HG03457 (cell line): ENCODE measurements around the gene CNPY4.

Experiments
- ATAC-seq: cut with Tn5 transposase; IDR thresholded peaks from one replicate; pipeline ENCODE4 v1.9.1; 2021; ENCODE audit warnings: moderate number of reproducible peaks; ENCODE audit not compliant: unreplicated experiment

Gene CNPY4

DNA sequence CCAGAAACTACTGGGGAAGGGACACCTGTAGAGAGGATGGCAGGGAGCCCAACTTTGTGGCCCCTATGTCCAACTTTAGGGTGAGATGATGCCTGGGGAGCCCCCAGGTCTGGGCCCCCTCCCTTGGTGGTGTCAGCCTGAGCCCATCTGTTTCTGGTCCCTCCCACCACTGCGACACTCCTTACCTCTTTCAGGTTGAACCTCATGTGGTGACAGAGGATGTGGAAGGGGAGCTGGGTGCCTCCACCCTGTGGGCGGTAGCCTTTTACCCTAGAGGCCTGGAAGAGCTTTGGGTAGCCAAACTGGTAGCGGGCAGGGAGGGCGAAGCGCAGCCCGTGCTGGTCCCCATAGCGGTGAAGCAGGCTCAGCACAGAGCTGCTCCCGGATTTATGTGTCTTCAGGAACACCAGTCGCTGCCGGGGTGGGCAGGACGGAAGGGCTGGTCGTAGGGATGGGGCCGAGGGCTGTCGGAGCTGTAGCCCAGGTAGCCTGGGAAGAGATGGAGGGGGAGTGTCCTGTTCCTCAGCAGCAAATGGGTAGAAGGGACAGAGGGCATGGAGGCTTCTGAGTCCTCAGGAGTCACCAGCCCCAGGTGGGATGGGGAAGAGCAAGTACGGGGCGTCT, 47.0 kb downstream of the CNPY4 start:
- ATAC-seq: no peak

DNA sequence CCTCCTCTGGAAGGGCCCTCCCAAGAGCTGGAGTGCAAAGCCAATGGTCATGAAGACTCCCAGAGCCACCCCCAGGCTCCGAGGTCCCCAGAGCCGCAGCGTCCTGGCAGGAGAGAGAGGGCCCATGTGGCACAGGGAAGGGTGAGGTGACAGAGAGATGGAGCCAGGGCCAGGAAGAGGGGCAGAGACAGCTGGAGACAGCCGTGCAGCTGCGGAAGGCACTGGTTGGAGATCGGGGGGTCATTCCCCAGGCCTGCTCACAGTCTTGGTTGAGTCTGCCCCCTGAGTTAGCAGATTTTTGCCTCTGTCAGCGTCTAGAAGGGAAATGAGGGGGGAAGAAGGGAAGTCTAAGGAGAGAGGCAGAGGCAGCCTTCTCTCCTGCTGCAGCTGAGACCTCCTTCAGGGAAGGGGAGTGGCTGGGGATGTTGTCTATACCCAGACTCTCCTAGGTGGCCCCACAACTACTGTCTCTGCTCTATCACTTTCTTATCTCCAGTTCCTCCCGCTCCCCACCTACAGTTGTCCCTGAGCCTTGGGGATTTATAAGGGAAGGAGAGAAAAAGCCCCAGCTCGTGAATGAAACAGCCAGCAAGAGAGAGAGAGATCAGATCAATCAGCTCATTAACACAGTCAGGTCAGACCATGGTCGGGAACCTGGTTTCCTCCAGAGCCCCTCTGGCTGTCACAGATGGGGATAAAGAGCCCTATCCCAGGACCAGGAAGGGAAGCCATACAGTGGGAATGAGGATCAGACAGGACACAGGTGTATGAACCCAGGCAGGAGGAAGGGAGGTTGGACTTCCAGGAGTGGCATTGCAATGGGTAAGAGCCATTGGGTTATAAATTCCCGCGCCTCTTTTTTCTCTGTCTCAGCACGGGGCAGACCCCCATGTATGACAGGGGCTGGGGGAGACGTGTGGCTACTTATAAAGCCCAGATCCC, 47.8 kb downstream of the CNPY4 start:
- ATAC-seq: no peak

DNA sequence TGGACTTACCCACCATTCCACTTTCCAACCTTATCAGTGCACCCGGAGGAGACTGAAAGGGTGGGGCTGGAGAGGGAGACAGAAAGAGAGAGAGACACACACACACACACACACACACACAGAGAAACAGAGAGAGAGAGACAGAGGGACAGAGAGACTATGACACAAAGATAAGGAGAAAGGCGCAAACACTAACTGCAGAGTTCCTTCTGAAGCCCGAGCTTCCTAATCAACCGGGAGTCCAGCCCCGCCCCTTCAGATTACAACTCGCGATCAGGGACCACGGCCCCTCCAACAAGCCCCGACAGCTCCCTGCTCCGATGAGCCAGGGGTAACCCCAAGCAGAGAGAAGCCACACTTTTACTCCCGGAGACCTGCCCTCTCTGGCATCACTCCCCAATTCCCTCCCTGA, 48.5 kb downstream of the CNPY4 start:
- no peak for ATAC-seq

DNA sequence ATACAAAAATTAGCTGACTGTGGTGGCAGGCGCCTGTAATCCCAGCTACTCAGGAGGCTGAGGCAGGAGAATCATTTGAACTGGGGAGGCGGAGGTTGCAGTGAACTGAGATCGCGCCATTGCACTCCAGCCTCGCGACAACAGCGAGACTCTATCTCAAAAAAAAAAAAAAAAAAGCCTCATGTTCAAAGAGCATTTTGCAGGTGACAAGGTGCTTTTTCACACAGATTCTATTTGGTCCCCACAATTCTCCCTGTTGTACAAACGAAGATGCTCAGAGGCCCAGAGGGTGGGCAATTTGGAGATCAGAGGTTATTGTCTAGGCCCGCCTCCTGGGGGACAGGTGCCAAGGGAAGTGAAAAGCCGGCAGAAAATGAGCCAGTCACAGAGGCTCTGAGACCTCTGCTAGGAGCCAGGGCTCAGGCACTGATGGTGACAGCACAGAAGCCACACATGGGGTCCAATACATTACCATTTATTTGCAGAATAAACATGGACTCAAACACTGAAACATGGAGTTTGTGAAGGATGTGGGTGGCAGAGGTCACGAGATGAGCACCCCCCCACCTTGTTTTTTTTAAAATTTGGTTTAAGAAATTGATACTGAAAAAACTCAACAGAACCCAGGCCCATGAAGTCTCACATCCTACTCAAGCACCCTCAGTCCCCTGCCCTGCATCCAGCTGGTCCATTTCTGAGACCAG, 49.9 kb downstream of the CNPY4 start:
- no peak for ATAC-seq

DNA sequence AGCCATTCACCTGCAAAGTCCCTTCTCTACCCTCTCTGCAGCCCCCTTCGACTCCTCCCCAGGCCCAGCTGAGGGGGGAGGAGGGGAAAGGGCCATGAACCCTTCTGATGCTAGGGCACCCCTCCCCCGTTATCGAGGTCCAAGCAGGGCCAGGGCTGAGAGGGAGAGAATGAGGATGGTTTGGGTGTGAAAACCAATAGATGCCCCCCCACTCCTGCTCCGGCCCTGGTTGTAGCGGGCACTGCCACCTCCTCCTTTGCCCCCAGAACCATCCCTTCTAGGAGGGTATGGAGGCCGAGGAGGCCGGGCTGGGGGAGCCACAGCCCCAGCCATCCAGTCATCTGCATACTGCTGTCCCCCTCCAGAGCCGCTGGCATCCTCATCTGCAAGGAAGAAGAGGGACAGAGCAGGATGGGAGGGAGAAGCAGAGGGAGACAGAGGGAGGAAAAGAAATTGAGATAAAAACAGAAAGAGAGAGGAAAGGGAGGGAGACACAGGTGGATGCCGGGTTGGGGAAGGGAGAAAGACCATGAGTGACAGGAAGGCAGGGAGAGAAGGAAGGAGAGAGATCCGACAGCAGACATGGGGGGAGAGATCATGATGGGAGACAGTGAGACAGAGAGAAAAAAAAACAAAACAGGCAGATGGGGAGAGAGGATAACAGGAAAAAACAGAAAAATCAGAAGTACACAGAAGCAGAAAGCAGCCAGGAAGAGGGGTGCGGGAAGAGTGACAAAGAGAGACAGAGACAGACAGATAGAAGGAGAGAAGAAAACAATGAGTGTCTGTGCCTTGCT, 50.9 kb downstream of the CNPY4 start:
- ATAC-seq: no peak

DNA sequence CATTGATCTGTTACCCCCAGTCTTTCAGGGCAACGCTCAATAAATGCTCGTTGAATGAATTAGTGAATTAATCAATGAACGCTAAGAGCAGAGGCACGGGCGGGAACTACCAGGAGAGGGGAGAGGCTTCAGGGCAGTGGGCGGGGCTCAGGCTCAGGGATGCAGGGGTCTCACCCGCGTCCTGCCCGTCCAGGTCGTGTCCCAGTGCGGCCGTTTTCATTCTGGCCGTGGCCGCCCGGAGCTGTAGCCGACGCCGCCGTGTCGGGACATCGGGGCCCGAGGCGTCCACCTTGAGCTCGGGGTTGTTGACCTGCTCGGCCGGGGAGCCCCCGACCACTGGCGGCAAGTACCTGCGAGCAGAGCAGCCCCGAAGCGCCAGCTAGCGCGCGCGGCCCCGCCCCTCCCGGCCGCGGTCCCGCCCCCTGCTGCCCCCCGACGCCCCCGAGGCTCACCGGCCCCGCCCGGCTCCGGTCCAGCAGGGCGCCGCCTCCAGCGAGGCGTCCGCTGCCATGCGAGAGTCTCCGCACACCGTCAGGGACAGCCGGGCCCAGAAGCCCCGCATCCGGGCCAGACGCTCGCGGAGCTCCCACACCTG, 51.8 kb downstream of the CNPY4 start:
- no peak for ATAC-seq

DNA sequence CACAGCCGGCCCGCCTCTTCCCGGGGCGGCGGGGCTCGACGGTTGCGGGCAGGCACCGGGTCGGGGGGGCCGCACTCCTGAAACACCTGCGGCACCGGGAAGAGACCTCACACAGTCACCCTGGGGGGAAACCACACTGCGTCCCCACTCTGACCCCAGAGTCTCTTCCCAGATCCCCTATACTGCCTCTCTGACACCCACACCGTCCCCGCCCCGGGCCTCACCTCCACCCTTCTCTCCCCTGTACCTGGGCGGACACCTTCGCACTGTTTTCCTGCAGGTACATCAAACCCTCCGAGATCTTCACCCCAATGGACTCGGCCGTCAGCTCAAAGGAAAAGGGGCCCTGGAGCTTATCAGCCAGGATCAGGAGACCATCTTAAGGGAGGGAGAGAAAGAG, 52.4 kb downstream of the CNPY4 start:
- no peak for ATAC-seq

DNA sequence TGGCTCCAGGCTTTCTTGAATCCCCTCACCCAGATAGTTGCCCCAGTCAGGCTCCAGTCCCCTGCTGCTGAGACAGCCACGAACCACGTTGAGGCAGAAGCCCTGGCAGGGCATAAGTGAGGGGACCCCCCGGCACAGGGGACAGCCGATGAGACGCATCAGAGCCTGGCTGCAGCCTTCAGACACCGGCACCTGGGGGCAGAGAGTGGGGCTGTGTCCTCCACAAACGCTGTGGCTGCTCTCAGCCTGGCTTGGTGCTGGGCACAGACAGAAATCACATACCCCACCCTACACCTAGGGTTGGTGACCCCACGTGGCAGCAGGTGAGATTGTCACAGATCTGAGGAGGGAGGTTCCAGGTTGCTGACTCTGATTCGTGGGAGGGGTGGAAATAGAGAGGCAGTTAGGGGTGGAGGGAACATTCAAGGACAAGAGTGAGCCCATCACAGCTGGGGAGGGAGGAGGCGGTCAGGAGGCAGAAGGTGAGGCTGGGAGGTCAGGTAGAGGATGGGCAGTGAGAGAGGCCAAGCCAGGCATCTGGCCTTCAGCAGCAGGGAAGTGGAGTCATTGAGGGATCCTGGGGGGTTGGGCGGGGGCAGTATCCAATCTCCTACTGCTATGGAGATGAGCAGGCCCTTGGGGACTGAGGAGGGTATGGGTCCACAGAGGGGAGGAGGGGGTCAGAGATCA, 54.5 kb downstream of the CNPY4 start:
- no peak for ATAC-seq

DNA sequence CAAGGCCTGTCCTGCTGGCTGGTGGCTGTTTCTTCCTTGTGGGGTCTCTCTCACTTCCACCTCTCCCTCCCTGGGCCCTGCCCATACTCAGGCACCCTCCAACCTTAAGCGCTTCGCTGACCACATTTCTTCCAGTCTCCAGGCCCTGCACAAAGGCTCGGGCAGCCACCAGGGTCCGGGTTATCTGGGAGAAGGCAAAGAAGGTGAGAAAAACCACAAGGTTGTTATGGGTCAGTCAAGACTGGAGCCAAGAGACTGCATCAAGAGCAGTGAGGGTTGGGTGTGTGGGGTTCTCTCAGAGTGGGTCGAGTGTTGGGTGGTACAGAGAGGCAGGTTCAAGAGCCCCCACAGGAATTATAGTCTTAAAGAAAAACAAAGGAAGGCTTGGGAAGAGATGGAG, 55.1 kb downstream of the CNPY4 start:
- no peak for ATAC-seq
